B cell (primary cell): ENCODE data around the gene CATSPERE. TPM values are rescaled to one million over a fixed set of nuclear protein-coding genes. Genes with fewer than 3 reads are reported as not detected.

ENCODE experiments used
- ATAC-seq: fragments of 200-7000 bp; cut with Tn5 transposase; one replicate; pipeline ENCODE4 v1.10.0; 2021; ENCODE audit warnings: low read depth, mild to moderate bottlenecking, moderate number of reproducible peaks, moderate library complexity
- CTCF ChIA-PET: fragments of 350-600 bp; sonication (Branson Sonifier 250); formaldehyde crosslinking; loops from one replicate; lab custom pipeline; 2021; ENCODE audit warnings: antibody characterized with exemption, inconsistent platforms; lab: Charles Lee
- POLR2A ChIA-PET: fragments of 350-600 bp; sonication (Branson Sonifier 250); formaldehyde crosslinking; loops from one replicate; lab custom pipeline; 2021; ENCODE audit warnings: antibody characterized with exemption; lab: Charles Lee
- DNase-seq: peaks from one replicate; pipeline ENCODE4 v3.0.0; 2013
- H2AFZ ChIP-seq: 2 replicates; pipeline ENCODE4 v1.6.1; 2012; ENCODE audit warnings: mild to moderate bottlenecking, low read depth, low read length; ENCODE audit not compliant: insufficient read depth, poor library complexity, severe bottlenecking
- H3K27ac ChIP-seq, 2 donors: 1 replicate in 1 of 2; 2 replicates in 1 of 2; pipeline ENCODE4 v1.5.1; 2012 to 2013; ENCODE audit warnings: low read length in 2 of 2, mild to moderate bottlenecking in 2 of 2, moderate library complexity in 1 of 2
- H3K27me3 ChIP-seq, 4 experiments: fragments of 200-600 bp in 1 of 4; sonication (generic) in 1 of 4; replicated peaks in 1 of 4; 1 replicate in 2 of 4; 2 replicates in 2 of 4; pipeline versions ENCODE4 v1.6.1 to v1.7.0; 2013 to 2016; ENCODE audit warnings: low read length in 3 of 4, mild to moderate bottlenecking in 2 of 4, mixed read lengths in 1 of 4, moderate library complexity in 1 of 4; ENCODE audit not compliant: insufficient read depth in 4 of 4, control insufficient read depth in 3 of 4; ENCODE audit errors: control extremely low read depth in 1 of 4
- H3K36me3 ChIP-seq, 2 experiments: replicated peaks in 1 of 2; 1 replicate in 1 of 2; 2 replicates in 1 of 2; pipeline versions ENCODE4 v1.6.1 to v1.7.1; 2013; ENCODE audit warnings: low read length in 1 of 2; ENCODE audit not compliant: insufficient read depth in 2 of 2, control insufficient read depth in 1 of 2; ENCODE audit errors: control extremely low read depth in 1 of 2, extremely low read depth in 1 of 2
- H3K4me1 ChIP-seq, 2 donors: fragments of 200-600 bp in 1 of 2; sonication (generic) in 1 of 2; 1 replicate in 1 of 2; 2 replicates in 1 of 2; pipeline versions ENCODE4 v1.5.1 to v1.6.1; 2013 to 2017; ENCODE audit warnings: low read length in 2 of 2; ENCODE audit not compliant: control insufficient read depth in 2 of 2, insufficient read depth in 2 of 2
- H3K4me2 ChIP-seq: replicated peaks from 2 replicates; pipeline ENCODE3; 2012; ENCODE audit warnings: mild to moderate bottlenecking, low read depth, low read length; ENCODE audit not compliant: poor library complexity, severe bottlenecking
- H3K4me3 ChIP-seq, 5 experiments: fragments of 200-600 bp in 1 of 5; sonication (generic) in 1 of 5; 1 replicate in 3 of 5; 2 replicates in 2 of 5; pipeline versions ENCODE4 v1.5.1 to v1.7.0; 2011 to 2016; ENCODE audit warnings: low read length in 4 of 5, mild to moderate bottlenecking in 4 of 5, low read depth in 2 of 5, control low read depth in 1 of 5, moderate library complexity in 1 of 5; ENCODE audit not compliant: insufficient read depth in 1 of 5; ENCODE audit errors: control extremely low read depth in 1 of 5, extremely low read depth in 1 of 5
- H3K79me2 ChIP-seq: fragments of 200-600 bp; sonication (generic); one replicate; pipeline ENCODE4 v1.6.0; 2016; ENCODE audit warnings: low read length; ENCODE audit not compliant: control insufficient read depth, insufficient read depth
- H3K9ac ChIP-seq: fragments of 200-600 bp; sonication (generic); 2 replicates; pipeline ENCODE4 v1.6.1; 2017; ENCODE audit warnings: mild to moderate bottlenecking, low read length, moderate library complexity
- H3K9me3 ChIP-seq, 3 donors: one replicate each; pipeline versions ENCODE4 v1.6.1 to v1.7.1; 2013; ENCODE audit warnings: low read length in 2 of 3; ENCODE audit not compliant: control insufficient read depth in 2 of 3, insufficient read depth in 1 of 3; ENCODE audit errors: control extremely low read depth in 1 of 3
- H4K20me1 ChIP-seq: 2 replicates; pipeline ENCODE4 v1.6.0; 2012; ENCODE audit warnings: mild to moderate bottlenecking, low read length; ENCODE audit not compliant: insufficient read depth, control insufficient read depth, poor library complexity, severe bottlenecking
- H3K27ac Mint-ChIP-seq: one replicate; pipeline ENCODE4 v1.8.0; 2021; ENCODE audit warnings: mixed read lengths
- H3K27me3 Mint-ChIP-seq: one replicate; pipeline ENCODE4 v1.8.0; 2021; ENCODE audit warnings: mixed read lengths
- H3K4me1 Mint-ChIP-seq: one replicate; pipeline ENCODE4 v1.8.0; 2021; ENCODE audit warnings: mixed read lengths
- H3K4me3 Mint-ChIP-seq: one replicate; pipeline ENCODE4 v1.8.0; 2021; ENCODE audit warnings: mixed read lengths
- H3K9me3 Mint-ChIP-seq: one replicate; pipeline ENCODE4 v1.8.0; 2022; ENCODE audit warnings: mixed read lengths; ENCODE audit not compliant: insufficient read depth
- CTCF ChIP-seq: fragments of 200-600 bp; IDR thresholded peaks from one replicate; pipeline ENCODE4 v1.8.0; 2022; ENCODE audit warnings: antibody characterized with exemption, mild to moderate bottlenecking
- EZH2 ChIP-seq: IDR thresholded peaks from 2 replicates; pipeline ENCODE4 v1.6.1; 2012; ENCODE audit warnings: borderline replicate concordance, low read depth, mild to moderate bottlenecking, moderate library complexity, low read length; ENCODE audit not compliant: insufficient read depth, poor library complexity, severe bottlenecking
- WGBS: methylation state at CpG from one replicate; pipeline ENCODE4 v1.1.5; 2013; ENCODE audit warnings: missing lambda C conversion rate; ENCODE audit not compliant: insufficient coverage; 5-methylcytosine and 5-hydroxymethylcytosine counted together
- intact Hi-C: fragments of 100-400 bp; cut with micrococcal nuclease; formaldehyde crosslinking; loops from one replicate; pipeline ENCODE4 v1.10.0; 2022
- polyA plus RNA-seq: library from polyadenylated mRNA; depleted of rRNA; stranded (reverse); fragments of >200 nt; gene quantifications from 2 replicates; pipeline ENCODE4 v1.2.3, GENCODE V29; 2012
- total RNA-seq, 2 donors: library from RNA; stranded (reverse); fragments of 120-200 nt in 1 of 2; gene quantifications; 1 replicate in 1 of 2; 2 replicates in 1 of 2; pipeline versions ENCODE4 v1.2.3 to v1.2.4, GENCODE V29; 2013 to 2022

The CATSPERE gene
- total and polyA plus RNA-seq, 2 donors (not counting 1 experiment from before 2014, with no cell fraction given): 0.82 to 3.1 TPM

- TF ChIP-seq CTCF (no peak), EZH2 (no peak)
- intact Hi-C loops: no loop called here
- H3K4me1 ChIP-seq: no peaks in the 10 kb centered on the region
- ChIA-PET CTCF (interaction anchor here (0.6 kb wide), 1 partner anchor 28 kb away, joined by 3 read pairs; no protein-coding TSS in a partner anchor), POLR2A (no interaction called here)
- DNase-seq (no peak), ATAC-seq (no peak)
- peaks cover 4% of the 10 kb centered on the region for H3K4me1 Mint-ChIP-seq
- no peak overlapping the region for H3K4me2 ChIP-seq
- peaks cover 38% of the 10 kb centered on the region for H4K20me1 ChIP-seq
- WGBS: 80% methylated on average over 1 of the region's 6 CpGs
- no peaks in the 10 kb centered on the region for H3K27me3 ChIP-seq
- H3K9me3 Mint-ChIP-seq: no peaks in the 10 kb centered on the region
- H3K9ac ChIP-seq: no peak overlapping the region
- H3K9me3 ChIP-seq: no peaks in the 10 kb centered on the region
- no peaks in the 10 kb centered on the region for H3K27me3 Mint-ChIP-seq
- no peak overlapping the region for H3K4me3 Mint-ChIP-seq
- H3K27ac ChIP-seq: no peak overlapping the region
- no peak overlapping the region for H2AFZ ChIP-seq
- no peak overlapping the region for H3K27ac Mint-ChIP-seq
- H3K4me3 ChIP-seq: no peak overlapping the region
- H3K79me2 ChIP-seq: peaks cover 38% of the 10 kb centered on the region
- peaks cover 8 to 46% of the 10 kb centered on the region in 2 experiments for H3K36me3 ChIP-seq
These were observed 25.4 kb upstream of the CATSPERE start for GRCh38 chr1:244435562-244436205.

- Mint-ChIP-seq H3K4me1 (peaks cover 4% of the 10 kb centered on the region), H3K4me3 (no peak overlapping the region), H3K9me3 (no peaks in the 10 kb centered on the region), H3K27me3 (no peaks in the 10 kb centered on the region), H3K27ac (no peak overlapping the region)
- DNase-seq (no peak), ATAC-seq (no peak)
- H3K79me2 ChIP-seq: peaks cover 46% of the 10 kb centered on the region
- CTCF ChIA-PET: interaction anchor here (0.6 kb wide), 1 partner anchor 28 kb away, joined by 3 read pairs; no protein-coding TSS in a partner anchor
- H3K4me2 ChIP-seq: no peak overlapping the region
- TF ChIP-seq EZH2: no peak
- no peak for TF ChIP-seq CTCF
- H4K20me1 ChIP-seq: peaks cover 46% of the 10 kb centered on the region
- H3K4me1 ChIP-seq: no peaks in the 10 kb centered on the region
- no peak overlapping the region for H3K4me3 ChIP-seq
- no peak overlapping the region for H3K9ac ChIP-seq
- intact Hi-C loops: no loop called here
- peaks cover 8 to 44% of the 10 kb centered on the region in 2 experiments for H3K36me3 ChIP-seq
- no peak overlapping the region for H2AFZ ChIP-seq
- H3K27me3 ChIP-seq: no peaks in the 10 kb centered on the region
- 95% methylated on average over 4 of the region's 7 CpGs for WGBS
- POLR2A ChIA-PET: no interaction called here
- H3K27ac ChIP-seq: no peak overlapping the region
- H3K9me3 ChIP-seq: no peaks in the 10 kb centered on the region
These were observed 24.6 kb upstream of the CATSPERE start for GRCh38 chr1:244436336-244437085.
